Muscle of leg (tissue), 11 donors: ENCODE measurements around the gene M6PR. TPM values are rescaled to one million over a fixed set of nuclear protein-coding genes. Genes with fewer than 3 reads are reported as not detected.
A peak's percentile ranks its signal among the peaks of the same experiment; 100 is the strongest.

Experiments
- DNase-seq: peaks from one replicate; pipeline ENCODE4 v3.0.0; 2013
- H3K27ac ChIP-seq: one replicate; pipeline ENCODE4 v1.5.1; 2013; ENCODE audit warnings: mild to moderate bottlenecking, low read length, control low read depth
- H3K27me3 ChIP-seq: one replicate; pipeline ENCODE4 v1.6.1; 2013; ENCODE audit warnings: low read length; ENCODE audit not compliant: control insufficient read depth, insufficient read depth
- H3K36me3 ChIP-seq: one replicate; pipeline ENCODE4 v1.6.1; 2013; ENCODE audit warnings: low read length; ENCODE audit not compliant: control insufficient read depth, insufficient read depth
- H3K4me1 ChIP-seq: one replicate; pipeline ENCODE4 v1.6.1; 2013; ENCODE audit warnings: low read length; ENCODE audit not compliant: control insufficient read depth, insufficient read depth
- H3K4me3 ChIP-seq: one replicate; pipeline ENCODE4 v1.5.1; 2013; ENCODE audit warnings: low read length, control low read depth
- H3K9me3 ChIP-seq: replicated peaks from 2 replicates; pipeline ENCODE4 v1.6.1; 2013; ENCODE audit warnings: low read depth, low read length; ENCODE audit not compliant: control insufficient read depth
- WGBS: methylation state at CpG from one replicate; pipeline ENCODE4 v1.1.5; 2013; ENCODE audit warnings: missing lambda C conversion rate; ENCODE audit not compliant: insufficient coverage; 5-methylcytosine and 5-hydroxymethylcytosine counted together
- polyA plus RNA-seq, 8 donors: library from polyadenylated mRNA; unstranded; fragments of 120-200 nt; gene quantifications; one replicate each; pipeline versions ENCODE4 v1.2.1 to v1.2.3, GENCODE V29; 2013; ENCODE audit warnings: inconsistent platforms in 1 of 8, low replicate concordance in 1 of 8; ENCODE audit not compliant: insufficient read length in 8 of 8, insufficient read depth in 1 of 8
- total RNA-seq: library from RNA; stranded (reverse); fragments of 120-200 nt; gene quantifications from one replicate; pipeline ENCODE4 v1.2.4, GENCODE V29; 2013

M6PR gene
- total and polyA plus RNA-seq, 9 donors: 74.9 to 127 (median 110) TPM

- peaks cover 4% of the 10 kb centered on the region for H3K4me1 ChIP-seq
- no peak for DNase-seq
- H3K36me3 ChIP-seq: peaks cover 3% of the 10 kb centered on the region
- 100% methylated on average over 1 of the region's 8 CpGs for WGBS
- H3K4me3 ChIP-seq: no peak overlapping the region
- H3K27ac ChIP-seq: no peak overlapping the region
- peaks cover 4% of the 10 kb centered on the region for H3K9me3 ChIP-seq
- H3K27me3 ChIP-seq: no peaks in the 10 kb centered on the region
Measured at GRCh38 chr12:8953773-8954402, 4.4 kb upstream of the M6PR start.

DNA sequence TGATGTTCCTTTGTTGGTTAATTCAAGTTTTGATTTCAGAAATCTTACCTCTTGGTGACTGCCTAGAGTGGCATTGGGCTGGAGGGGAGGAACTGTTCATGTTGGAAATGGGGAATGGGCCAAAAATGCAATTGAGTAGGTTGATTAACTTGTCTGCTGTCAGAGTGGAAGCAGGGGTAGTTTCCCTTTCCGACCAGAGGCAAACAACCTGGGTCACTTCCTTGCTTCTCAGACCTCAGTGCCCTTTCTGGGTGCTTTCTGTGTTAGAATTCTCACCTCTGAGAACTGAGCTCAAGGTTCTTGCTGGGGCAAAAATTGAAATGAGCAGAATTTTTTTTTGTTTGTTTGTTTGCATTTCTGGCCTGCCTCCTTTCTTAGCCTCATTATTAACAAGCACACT, 2.3 kb upstream of the M6PR start:
- Histone ChIP-seq H3K4me3 (no peak overlapping the region), H3K27ac (no peak overlapping the region), H3K36me3 (peaks cover 3% of the 10 kb centered on the region), H3K9me3 (peaks cover 4% of the 10 kb centered on the region), H3K27me3 (no peaks in the 10 kb centered on the region), H3K4me1 (peaks cover 16% of the 10 kb centered on the region)
- WGBS: 60% methylated on average over 1 of the region's 1 CpG
- no peak for DNase-seq

DNA sequence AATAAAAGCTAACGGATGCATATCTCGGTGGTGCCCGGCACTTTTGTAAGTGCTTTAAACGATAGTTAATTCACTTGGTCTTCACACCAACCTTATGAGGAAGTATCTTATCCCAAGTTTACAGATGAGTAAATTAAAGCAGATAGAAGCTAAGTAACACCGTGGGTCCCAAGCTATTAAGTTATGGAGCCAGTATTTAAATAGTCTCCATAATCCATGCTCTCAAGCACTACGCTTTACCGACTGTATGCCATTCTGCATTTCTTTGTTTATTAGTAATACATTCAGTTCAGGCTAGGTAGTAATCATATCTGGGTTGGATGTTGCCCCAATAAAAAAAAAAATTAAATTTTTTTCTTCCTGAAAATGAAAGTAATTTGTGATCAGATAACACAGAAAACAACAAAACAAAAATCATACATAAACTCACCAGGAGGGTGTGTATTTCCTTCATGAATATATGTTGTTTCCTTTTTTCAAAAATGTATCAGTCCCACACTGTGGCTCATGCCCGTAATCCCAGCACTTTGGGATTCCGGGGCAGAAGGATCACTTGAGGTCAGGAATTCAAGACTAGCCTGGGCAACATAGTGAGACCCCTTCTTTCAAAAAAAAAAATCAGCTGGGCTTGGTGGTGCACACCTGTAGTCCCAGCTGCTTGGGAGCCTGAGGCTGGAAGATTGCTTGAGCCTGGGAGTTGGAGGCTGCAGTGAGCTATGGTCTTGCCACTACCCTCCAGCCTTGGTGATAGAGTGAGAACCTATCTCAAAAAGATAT, 1.4 kb upstream of the M6PR start:
- H3K4me1 ChIP-seq: peaks cover 16% of the 10 kb centered on the region

GRCh38 chr12:8950221-8950527, 729 bp upstream of the M6PR start:
- DNase-seq: no peak
- Histone ChIP-seq H3K27ac (peak overlapping the region; percentile 99), H3K4me3 (peak overlapping the region; percentile 74), H3K27me3 (no peaks in the 10 kb centered on the region), H3K9me3 (no peaks in the 10 kb centered on the region), H3K4me1 (peaks cover 16% of the 10 kb centered on the region), H3K36me3 (peaks cover 5% of the 10 kb centered on the region)
- 3% methylated on average over 6 of the region's 7 CpGs for WGBS

More for the DNA sequence above, 1.4 kb upstream of the M6PR start:
- Histone ChIP-seq H3K9me3 (peaks cover 2% of the 10 kb centered on the region), H3K36me3 (peaks cover 2% of the 10 kb centered on the region), H3K27me3 (no peaks in the 10 kb centered on the region), H3K27ac (no peak overlapping the region), H3K4me3 (peak overlapping the region; percentile 74)
- WGBS: no CpG with 5 or more reads among the region's 9 CpGs
- DNase-seq: no peak

GRCh38 chr12:8948701-8949341, 624 bp downstream of the M6PR start:
- 0% methylated on average over 13 of the region's 15 CpGs for WGBS
- Histone ChIP-seq H3K4me3 (peak overlapping the region; percentile 74), H3K9me3 (no peaks in the 10 kb centered on the region), H3K27me3 (no peaks in the 10 kb centered on the region), H3K27ac (peak overlapping the region; percentile 99), H3K4me1 (peaks cover 16% of the 10 kb centered on the region), H3K36me3 (peaks cover 15% of the 10 kb centered on the region)
- DNase-seq: peak; percentile 42

GRCh38 chr12:8947737-8948136, 1.7 kb downstream of the M6PR start:
- Histone ChIP-seq H3K27ac (no peak overlapping the region), H3K27me3 (no peaks in the 10 kb centered on the region), H3K4me3 (no peak overlapping the region), H3K9me3 (no peaks in the 10 kb centered on the region), H3K4me1 (peaks cover 16% of the 10 kb centered on the region), H3K36me3 (peaks cover 26% of the 10 kb centered on the region)
- DNase-seq: no peak

- H3K27ac ChIP-seq: no peak overlapping the region
- no peaks in the 10 kb centered on the region for H3K27me3 ChIP-seq
- peaks cover 36% of the 10 kb centered on the region for H3K36me3 ChIP-seq
- H3K4me1 ChIP-seq: peaks cover 16% of the 10 kb centered on the region
- no peak overlapping the region for H3K4me3 ChIP-seq
- no CpG with 5 or more reads among the region's 1 CpG for WGBS
- DNase-seq: no peak
- H3K9me3 ChIP-seq: no peaks in the 10 kb centered on the region
Measured at GRCh38 chr12:8946733-8947132, 2.7 kb downstream of the M6PR start.

GRCh38 chr12:8943565-8944186, 5.8 kb downstream of the M6PR start:
- Histone ChIP-seq H3K27me3 (no peaks in the 10 kb centered on the region), H3K36me3 (peaks cover 46% of the 10 kb centered on the region), H3K27ac (no peak overlapping the region), H3K4me3 (no peak overlapping the region), H3K9me3 (no peaks in the 10 kb centered on the region), H3K4me1 (peaks cover 10% of the 10 kb centered on the region)
- WGBS: 91% methylated on average over 3 of the region's 10 CpGs
- no peak for DNase-seq

GRCh38 chr12:8941691-8942478, 7.6 kb downstream of the M6PR start:
- Histone ChIP-seq H3K36me3 (peaks cover 53% of the 10 kb centered on the region), H3K9me3 (no peaks in the 10 kb centered on the region), H3K27me3 (no peaks in the 10 kb centered on the region), H3K4me3 (no peak overlapping the region), H3K27ac (no peak overlapping the region), H3K4me1 (no peaks in the 10 kb centered on the region)
- WGBS: 75% methylated on average over 3 of the region's 5 CpGs
- DNase-seq: no peak
